NCI-H146 treated with DMSO at 0.1 percent for 48 hours (cell line): ENCODE data around the gene FXYD4.

Experiments
- DNase-seq: peaks from one replicate; lab custom pipeline; 2025; ENCODE audit not compliant: unreplicated experiment; lab: John Stamatoyannopoulos, UW

The FXYD4 gene

GRCh38 chr10:43394868-43395267, 23.4 kb downstream of the FXYD4 start:
- no peak for DNase-seq

GRCh38 chr10:43395571-43396060, 24.2 kb downstream of the FXYD4 start:
- no peak for DNase-seq

DNA sequence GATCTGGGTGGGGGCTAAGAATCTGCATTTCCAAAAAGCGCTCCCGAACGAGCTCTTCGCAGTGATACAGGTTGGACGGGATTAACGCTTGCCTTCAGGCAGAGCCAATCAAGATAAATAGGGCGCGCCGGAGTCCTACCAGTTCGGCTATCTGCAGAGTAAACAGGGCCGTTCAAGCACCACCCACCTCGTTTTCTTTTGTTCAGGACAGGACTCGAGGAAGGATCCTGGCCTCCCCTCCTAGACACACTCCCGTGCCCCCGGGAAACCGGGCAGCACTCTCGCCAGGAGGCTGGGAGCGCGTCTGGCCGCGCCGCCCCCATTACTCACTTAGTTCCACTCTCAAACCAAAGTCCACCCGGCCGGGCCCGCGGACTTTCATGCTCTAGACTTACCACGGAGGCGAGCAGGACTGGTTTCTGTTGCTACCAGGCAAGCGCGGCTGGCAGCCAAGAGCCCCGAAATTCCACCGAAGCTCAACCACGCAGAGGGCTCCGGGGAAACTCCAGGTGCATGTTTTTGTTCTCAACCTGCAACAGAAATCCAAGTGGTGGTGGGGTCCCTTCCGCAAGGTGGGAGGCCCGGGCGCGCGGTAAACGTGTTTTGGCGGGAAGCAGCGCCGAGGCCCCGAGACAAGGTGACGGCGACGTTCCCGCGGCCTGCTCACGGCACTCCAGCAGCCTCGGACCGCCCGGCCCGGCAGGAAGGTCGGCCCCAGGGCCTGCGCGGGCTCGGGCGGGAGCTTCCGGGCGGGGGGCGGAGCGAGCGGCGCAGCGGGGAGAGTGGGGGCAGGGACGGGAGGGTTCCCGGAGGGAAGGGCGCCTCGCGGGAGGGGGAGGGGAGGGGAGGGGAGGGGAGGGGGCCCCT, 24.9 kb downstream of the FXYD4 start:
- DNase-seq: no peak

DNA sequence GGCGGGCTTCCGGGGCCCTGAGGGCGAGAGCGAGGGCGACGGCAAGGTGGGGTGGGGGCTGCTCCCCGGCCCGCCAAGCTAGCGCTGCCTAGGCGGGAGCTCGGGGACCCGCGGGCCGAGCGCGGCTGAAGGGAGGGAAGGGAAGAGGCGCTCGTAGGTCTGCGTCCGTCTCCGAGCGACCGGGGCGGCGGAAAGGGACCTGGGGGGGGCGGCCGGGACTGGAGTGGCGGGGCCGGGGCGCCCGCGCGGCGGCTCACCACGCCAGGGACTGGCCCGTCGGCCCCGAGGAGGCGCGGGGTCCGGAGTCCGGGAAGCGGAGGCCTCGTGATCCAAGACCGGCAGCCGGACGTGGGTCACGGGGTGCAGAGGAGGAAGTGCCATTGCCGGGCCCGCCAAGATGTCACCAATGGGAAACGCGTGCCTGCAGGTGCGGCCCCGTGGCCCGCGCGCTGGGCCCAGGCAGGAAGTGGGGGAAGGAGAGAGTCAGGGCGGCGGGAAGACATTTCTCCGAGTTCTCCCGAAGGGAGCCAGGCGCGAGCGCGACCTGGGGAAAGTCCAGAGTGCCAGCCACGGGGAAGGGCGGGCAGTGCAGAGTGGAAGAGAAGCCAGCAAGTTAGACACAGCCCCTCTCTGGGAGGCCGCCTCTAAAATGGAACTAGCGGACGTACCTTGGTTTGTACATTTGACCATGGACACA, 25.6 kb downstream of the FXYD4 start:
- DNase-seq: no peak

GRCh38 chr10:43398939-43399319, 27.5 kb downstream of the FXYD4 start:
- no peak for DNase-seq

- no peak for DNase-seq
Measured at GRCh38 chr10:43399320-43400310, 28.2 kb downstream of the FXYD4 start.

DNA sequence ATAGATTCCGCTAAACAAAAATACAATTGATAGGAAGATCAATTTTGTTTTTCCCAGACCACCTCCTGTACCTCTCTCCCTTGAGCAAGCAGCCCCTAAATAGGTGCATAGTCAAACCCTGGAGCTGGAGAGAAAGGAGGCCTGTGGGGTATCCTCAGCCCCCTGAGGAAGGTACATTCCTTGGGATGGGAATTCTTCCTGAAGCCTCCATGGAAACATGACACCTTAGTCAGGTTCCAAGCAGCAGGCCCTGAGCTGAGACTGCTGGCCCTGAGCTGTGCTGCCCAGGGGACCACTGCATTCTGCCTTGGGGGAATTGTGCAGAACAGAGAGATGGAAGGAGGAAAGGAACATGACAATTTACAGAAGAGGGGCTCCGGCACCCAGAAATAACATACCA, 30.2 kb downstream of the FXYD4 start:
- DNase-seq: no peak

DNA sequence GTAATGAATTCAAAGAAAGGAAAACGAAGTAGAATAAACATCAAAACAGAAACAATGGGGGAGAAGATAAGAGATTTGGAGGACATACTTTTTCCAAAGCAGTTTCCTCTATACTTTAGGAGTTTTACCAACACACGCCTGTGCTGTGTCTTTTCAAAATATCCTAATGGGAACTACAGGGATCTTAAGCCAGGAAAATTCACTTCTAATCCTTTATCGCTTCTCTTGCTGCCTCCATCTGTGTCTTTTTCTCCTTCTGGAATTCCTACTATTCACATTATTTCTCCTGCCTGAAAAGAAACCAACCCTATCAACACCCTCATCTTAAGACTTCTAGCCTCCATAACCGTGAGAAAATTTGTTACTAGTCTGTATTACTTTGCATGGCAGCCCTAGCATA, 30.7 kb downstream of the FXYD4 start:
- no peak for DNase-seq

- DNase-seq: no peak
Measured at GRCh38 chr10:43402880-43403452, 31.5 kb downstream of the FXYD4 start.

GRCh38 chr10:43403911-43404703, 32.7 kb downstream of the FXYD4 start:
- no peak for DNase-seq

- no peak for DNase-seq
Measured at GRCh38 chr10:43404704-43405084, 33.3 kb downstream of the FXYD4 start.

GRCh38 chr10:43407148-43407575, 35.7 kb downstream of the FXYD4 start:
- peak; percentile 18 for DNase-seq

DNA sequence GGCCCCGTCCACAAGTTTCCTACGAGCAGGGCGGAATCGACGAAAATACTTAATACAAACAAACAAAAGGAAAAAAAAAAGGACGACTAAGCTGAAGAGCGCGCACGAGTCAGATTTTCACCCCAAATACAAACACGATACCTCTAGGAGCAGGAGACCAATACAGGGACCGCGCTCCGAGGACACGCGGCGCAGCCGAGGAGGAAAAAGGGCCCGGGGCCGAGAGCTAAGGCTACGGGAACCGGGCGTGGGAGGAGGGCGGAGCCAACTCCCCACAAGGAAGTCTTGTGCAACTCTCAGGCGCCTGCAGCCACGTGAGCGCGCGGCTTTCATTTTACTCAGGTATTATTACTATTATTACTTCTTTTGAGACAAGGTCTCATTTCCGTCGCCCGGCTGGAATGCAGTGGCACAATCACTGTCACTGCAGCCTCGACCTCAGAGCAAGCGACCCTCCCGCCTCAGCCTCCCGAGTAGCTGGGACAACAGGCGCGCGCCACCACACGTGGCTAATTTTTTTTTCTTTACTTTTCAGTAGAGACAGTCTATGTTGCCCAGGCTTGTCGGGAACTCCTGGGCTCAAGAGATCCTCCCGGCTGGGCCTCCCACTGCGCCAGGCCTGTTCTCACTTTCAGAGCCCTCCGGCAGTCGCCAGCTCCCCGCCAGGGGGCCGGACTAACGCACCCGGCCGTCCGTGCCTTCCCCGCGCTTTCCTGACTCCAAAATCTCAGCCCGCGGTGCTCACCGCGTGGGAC, 36.3 kb downstream of the FXYD4 start:
- peak; percentile 54 for DNase-seq

DNA sequence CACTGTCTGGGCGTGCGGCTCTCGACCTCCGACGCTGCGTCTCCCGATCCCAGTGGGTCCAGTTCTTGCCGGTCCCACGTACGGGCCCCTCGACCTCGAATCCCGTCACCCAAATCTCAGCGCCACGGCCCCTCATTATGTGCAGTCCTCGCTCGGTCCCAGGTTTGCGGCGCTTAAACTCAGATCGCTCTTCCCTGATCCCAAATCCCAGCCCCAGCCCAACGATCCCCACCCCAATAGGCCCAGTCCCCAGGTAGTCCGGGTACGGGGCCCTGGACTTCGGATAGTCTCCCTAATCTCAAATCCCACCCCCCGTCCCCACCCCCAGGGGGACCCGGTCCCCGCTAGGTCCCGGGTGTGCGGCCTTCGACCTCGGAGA, 36.9 kb downstream of the FXYD4 start:
- DNase-seq: no peak

DNA sequence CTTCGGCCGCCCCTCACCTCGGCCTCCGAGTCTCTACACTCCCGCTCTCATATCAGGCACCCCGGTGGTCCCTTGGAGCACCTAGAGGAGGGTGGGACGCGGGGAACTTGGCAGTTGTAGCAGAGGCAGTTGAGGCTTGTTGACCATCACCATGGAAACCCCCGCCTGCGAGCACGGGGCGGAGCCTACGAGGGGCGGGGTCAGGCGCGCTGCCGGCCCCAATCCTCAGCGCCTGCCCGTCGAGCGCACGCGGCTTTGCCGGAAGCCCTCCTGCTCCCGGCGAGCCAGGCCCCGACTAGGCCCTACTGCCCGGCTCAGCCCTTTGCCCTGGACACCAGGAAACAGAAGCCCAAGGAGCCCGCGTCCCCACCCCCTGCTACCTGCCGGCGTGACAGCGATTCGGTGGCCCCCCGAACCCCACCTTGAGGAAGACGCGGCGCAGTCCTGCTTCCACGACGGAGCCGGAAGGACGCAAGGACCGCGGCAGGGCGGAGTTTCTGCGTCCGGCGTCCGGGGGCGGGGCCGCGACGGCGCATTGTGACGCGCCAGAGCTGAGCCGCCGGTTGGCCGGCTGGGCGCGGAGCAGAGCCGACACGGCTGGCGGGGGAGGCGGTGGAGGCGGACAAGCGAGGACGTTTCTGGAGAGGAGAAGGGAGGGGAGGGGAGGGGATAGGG, 37.4 kb downstream of the FXYD4 start, which contains the start of gene HNRNPF:
HNRNPF (minus strand) TSS at position 477 of the 675 bp plus-strand sequence. CDS start 21,302 bp downstream, outside the sequence.
- peak; percentile 88 for DNase-seq

DNA sequence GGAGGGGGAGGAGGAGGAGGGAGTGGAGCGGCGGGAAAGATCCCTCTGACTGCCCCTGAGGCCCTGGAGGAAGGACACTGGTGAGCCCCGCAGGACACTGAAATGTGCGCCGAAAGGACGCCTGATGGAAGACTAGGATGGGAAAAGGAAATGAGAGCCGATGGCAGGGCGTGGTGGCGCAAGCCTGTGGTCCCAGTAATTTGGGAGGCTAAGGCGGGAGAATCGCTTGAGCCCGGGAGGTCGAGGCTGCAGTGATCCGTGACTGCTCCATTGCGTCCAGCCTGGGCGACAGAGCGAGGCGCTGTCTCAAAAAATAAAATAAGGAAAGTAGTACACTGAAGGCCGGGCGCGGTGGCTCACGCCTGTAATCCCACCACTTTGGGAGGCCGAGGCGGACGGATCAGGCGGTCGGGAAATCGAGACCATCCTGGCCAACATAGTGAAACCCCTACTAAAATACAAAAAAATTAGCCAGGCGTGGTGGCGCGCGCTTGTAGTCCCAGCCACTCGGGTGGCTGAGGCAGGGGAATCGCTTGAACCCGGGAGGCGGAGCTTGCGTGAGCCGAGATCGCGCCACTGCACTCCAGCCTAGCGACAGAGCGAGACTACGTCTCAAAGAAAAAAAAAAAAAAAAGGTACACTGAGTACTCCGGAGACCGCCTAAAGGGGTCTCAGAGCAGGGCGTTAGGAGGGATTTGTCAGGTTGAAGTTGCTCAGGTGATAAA, 38.1 kb downstream of the FXYD4 start:
- DNase-seq: peak; percentile 38

DNA sequence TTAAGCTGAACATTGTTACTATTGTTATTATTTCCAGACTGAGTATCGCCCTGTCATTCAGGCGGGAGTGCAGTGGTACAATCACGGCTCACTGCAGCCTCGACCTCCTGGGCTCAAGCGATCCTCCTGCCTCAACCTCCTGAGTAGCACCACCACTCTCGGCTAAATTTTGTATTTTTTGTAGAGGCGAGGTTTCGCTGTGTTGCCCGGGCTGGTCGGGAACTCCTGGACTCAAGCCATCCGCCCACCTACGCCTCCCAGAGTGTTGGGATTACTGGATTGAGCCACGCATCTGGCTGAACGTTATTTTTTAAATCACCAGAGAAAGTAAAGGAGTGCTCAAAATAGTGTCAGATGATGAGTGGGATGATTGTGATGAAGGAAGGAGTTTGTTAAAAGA, 38.9 kb downstream of the FXYD4 start:
- no peak for DNase-seq

- DNase-seq: no peak
Measured at GRCh38 chr10:43411536-43411935, 40.1 kb downstream of the FXYD4 start.
